Glutamatergic neuron (in vitro differentiated cells): ENCODE measurements around the gene GAPVD1. TPM values are rescaled to one million over a fixed set of nuclear protein-coding genes. Genes with fewer than 3 reads are reported as not detected.
"Not testable (repeated sequence)": the region's sequence is repeated elsewhere in the genome, so short reads cannot be mapped to it uniquely, and the experiment has no call there.

Experiments used
- DNase-seq: peaks from one replicate; pipeline ENCODE4 v3.0.0; 2022
- H3K27ac Mint-ChIP-seq: one replicate; pipeline ENCODE4 v1.8.0; 2020; ENCODE audit warnings: mild to moderate bottlenecking, mixed read lengths, inconsistent platforms; ENCODE audit not compliant: unreplicated experiment
- H3K27me3 Mint-ChIP-seq: one replicate; pipeline ENCODE4 v1.8.0; 2020; ENCODE audit warnings: mild to moderate bottlenecking, moderate library complexity, mixed read lengths, inconsistent platforms; ENCODE audit not compliant: unreplicated experiment
- H3K36me3 Mint-ChIP-seq: one replicate; pipeline ENCODE4 v1.8.0; 2020; ENCODE audit warnings: mild to moderate bottlenecking, mixed read lengths, inconsistent platforms; ENCODE audit not compliant: unreplicated experiment
- H3K4me1 Mint-ChIP-seq: one replicate; pipeline ENCODE4 v1.8.0; 2020; ENCODE audit warnings: mild to moderate bottlenecking, low read depth, mixed read lengths, inconsistent platforms; ENCODE audit not compliant: unreplicated experiment
- H3K4me3 Mint-ChIP-seq: one replicate; pipeline ENCODE4 v1.8.0; 2020; ENCODE audit warnings: mild to moderate bottlenecking, mixed read lengths, inconsistent platforms; ENCODE audit not compliant: unreplicated experiment
- H3K9me3 Mint-ChIP-seq: one replicate; pipeline ENCODE4 v1.8.0; 2020; ENCODE audit warnings: mild to moderate bottlenecking, moderate library complexity, mixed read lengths, inconsistent platforms; ENCODE audit not compliant: unreplicated experiment
- total RNA-seq: library from RNA; stranded (reverse); fragmentation: NEBNext Ultra II Directional; extraction: Animal tissue kit (Norgen Biotek cat#: 25700); gene quantifications from one replicate; pipeline ENCODE4 v1.2.1, GENCODE V29; 2021; ENCODE audit not compliant: unreplicated experiment
- TF ChIP-seq, protein P1 (sequence below): fragments of 200-600 bp; sonication (generic); IDR thresholded peaks from one replicate; pipeline ENCODE4 v1.5.0; 2021; ENCODE audit not compliant: partially characterized antibody, unreplicated experiment

Gene GAPVD1
- total RNA-seq, 1 donor from 2014 or later = 59.2 TPM

- TF ChIP-seq, protein P1, sequence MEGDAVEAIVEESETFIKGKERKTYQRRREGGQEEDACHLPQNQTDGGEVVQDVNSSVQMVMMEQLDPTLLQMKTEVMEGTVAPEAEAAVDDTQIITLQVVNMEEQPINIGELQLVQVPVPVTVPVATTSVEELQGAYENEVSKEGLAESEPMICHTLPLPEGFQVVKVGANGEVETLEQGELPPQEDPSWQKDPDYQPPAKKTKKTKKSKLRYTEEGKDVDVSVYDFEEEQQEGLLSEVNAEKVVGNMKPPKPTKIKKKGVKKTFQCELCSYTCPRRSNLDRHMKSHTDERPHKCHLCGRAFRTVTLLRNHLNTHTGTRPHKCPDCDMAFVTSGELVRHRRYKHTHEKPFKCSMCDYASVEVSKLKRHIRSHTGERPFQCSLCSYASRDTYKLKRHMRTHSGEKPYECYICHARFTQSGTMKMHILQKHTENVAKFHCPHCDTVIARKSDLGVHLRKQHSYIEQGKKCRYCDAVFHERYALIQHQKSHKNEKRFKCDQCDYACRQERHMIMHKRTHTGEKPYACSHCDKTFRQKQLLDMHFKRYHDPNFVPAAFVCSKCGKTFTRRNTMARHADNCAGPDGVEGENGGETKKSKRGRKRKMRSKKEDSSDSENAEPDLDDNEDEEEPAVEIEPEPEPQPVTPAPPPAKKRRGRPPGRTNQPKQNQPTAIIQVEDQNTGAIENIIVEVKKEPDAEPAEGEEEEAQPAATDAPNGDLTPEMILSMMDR = no peak
- H3K9me3 Mint-ChIP-seq = no peaks in the 10 kb centered on the region
Measured at GRCh38 chr9:125258160-125258785, 3.4 kb upstream of the GAPVD1 start.

DNA sequence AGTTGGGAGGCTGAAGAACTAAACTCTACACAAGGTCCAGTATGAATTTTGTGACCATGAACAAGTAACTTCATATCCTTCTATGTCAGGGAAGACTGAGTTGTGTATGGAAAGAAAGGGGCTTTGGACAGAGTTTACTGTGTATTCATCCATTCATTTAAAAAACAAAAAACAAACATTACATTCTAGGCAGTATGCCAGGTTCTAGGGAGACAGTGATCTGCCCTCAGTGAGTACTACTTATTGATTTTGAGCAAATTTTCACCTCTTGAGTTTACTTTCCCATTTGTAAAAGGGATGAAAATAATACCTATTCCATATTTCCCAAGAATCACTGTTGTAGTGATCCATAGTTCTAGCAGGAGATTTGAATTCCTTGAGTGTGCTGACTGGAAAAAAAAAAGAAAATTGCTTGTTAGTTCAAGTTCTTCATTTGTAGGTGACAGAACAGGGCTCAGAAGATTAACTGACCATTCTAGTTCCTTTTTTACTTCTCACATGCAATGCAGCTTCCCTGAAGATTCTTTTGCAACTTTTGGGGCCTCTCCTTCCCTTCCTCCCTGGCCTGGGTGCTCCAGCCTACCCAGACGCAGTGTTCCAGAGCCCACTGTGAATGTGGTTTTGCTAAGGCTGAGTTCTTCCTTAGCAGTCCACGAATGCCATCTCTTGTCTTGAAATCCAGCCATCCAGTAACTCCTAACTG is 2.6 kb upstream of the GAPVD1 start:
- Mint-ChIP-seq H3K9me3 (no peaks in the 10 kb centered on the region), H3K36me3 (no peaks in the 10 kb centered on the region), H3K4me3 (no peak overlapping the region), H3K27me3 (peaks cover 2% of the 10 kb centered on the region), H3K27ac (no peak overlapping the region), H3K4me1 (peaks cover 16% of the 10 kb centered on the region)
- TF ChIP-seq, protein P1 = no peak
- no peak for DNase-seq

More at GRCh38 chr9:125258160-125258785, 3.4 kb upstream of the GAPVD1 start:
- Mint-ChIP-seq H3K27me3 (peaks cover 2% of the 10 kb centered on the region), H3K27ac (no peak overlapping the region), H3K4me1 (peaks cover 13% of the 10 kb centered on the region), H3K4me3 (no peak overlapping the region), H3K36me3 (no peaks in the 10 kb centered on the region)
- no peak for DNase-seq

- peaks cover 16% of the 10 kb centered on the region for H3K4me1 Mint-ChIP-seq
- peak overlapping the region; percentile 86 for H3K4me3 Mint-ChIP-seq
- H3K27me3 Mint-ChIP-seq = peaks cover 2% of the 10 kb centered on the region
- TF ChIP-seq, protein P1 = no peak
- peak overlapping the region; percentile 88 for H3K27ac Mint-ChIP-seq
- no peak for DNase-seq
- H3K9me3 Mint-ChIP-seq = no peaks in the 10 kb centered on the region
- H3K36me3 Mint-ChIP-seq = no peaks in the 10 kb centered on the region
Measured at GRCh38 chr9:125260561-125260960, 1.1 kb upstream of the GAPVD1 start.

DNA sequence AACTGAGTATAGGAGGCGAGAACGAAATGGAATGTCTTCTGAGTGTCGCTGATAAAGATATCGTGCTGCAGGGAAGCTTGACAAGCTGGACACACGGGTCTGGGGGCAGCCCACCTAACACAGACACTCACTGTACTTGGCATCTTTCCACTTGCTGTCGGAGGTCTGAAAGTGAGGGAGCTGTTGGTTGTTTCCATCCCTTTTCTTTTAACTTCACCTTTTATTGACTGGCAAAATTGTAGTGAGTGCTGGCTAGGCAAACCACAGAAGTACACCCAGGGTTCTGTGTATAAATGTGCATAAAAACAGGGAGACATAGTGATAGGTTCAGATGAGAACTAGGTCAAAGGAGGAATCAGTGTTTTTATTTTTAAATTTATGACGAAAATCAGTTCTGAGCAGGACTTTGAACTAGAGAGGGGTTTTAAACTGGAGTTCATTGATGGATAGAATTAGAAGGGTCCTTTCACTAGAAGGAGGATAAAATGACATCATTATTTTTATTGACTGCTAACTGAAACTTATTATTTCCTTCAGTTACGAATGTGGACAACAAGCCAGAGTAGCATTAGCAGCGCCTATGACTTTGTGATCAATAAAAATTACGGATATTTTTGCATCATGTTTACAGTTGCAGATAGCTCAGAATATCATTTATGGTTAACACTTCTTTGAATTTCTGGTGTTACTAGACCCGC is 817 bp downstream of the GAPVD1 start:
- Mint-ChIP-seq H3K27ac (peak overlapping the region; percentile 88), H3K4me3 (peak overlapping the region; percentile 98), H3K27me3 (peaks cover 2% of the 10 kb centered on the region), H3K9me3 (no peaks in the 10 kb centered on the region), H3K36me3 (no peaks in the 10 kb centered on the region), H3K4me1 (peaks cover 16% of the 10 kb centered on the region)
- TF ChIP-seq, protein P1 = no peak
- no peak for DNase-seq

DNA sequence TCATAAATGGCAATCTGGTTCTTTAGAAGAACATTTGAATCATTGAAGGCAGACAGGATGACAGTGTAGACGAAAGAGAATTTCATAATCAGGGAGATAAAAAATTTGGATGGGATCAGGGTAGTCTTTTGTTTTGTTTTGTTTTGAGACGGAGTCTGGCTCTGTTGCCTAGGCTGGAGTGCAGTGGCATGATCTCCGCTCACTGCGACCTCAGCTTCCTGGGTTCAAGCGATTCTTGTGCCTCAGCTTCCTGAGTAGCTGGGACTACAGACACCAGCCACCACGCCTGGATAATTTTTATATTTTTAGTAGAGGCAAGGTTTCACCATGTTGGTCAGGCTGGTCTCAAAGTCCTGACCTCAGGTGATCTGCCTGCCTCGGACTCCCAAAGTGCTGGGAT is 2.4 kb downstream of the GAPVD1 start:
- H3K27me3 Mint-ChIP-seq, H3K36me3 Mint-ChIP-seq, H3K9me3 Mint-ChIP-seq, H3K4me3 Mint-ChIP-seq, DNase-seq, H3K27ac Mint-ChIP-seq: not testable (repeated sequence)
- peaks cover 17% of the 10 kb centered on the region for H3K4me1 Mint-ChIP-seq
